Suprapubic skin (tissue), 4 donors: ENCODE measurements around the gene ADD2. TPM values are rescaled to one million over a fixed set of nuclear protein-coding genes. Genes with fewer than 3 reads are reported as not detected.

Experiments
- DNase-seq, 2 donors: peaks; one replicate each; pipeline ENCODE4 v3.0.0-alpha.2; 2019; ENCODE audit warnings: low spot score in 2 of 2
- H3K27ac ChIP-seq: fragments of 200-600 bp; sonication (generic); one replicate; pipeline ENCODE4 v1.5.1; 2019
- H3K27me3 ChIP-seq: fragments of 200-600 bp; sonication (generic); one replicate; pipeline ENCODE4 v1.5.1; 2019
- H3K36me3 ChIP-seq: fragments of 200-600 bp; sonication (generic); one replicate; pipeline ENCODE4 v1.5.1; 2019
- H3K4me1 ChIP-seq: fragments of 200-600 bp; sonication (generic); one replicate; pipeline ENCODE4 v1.5.1; 2019
- H3K4me3 ChIP-seq: fragments of 200-600 bp; sonication (generic); one replicate; pipeline ENCODE4 v1.5.1; 2019; ENCODE audit warnings: mild to moderate bottlenecking
- H3K9me3 ChIP-seq: fragments of 200-600 bp; sonication (generic); one replicate; pipeline ENCODE4 v1.5.1; 2019
- CTCF ChIP-seq, 2 donors: fragments of 200-600 bp in 1 of 2; fragments of 450-650 bp in 1 of 2; sonication (generic) in 1 of 2; IDR thresholded peaks; one replicate each; pipeline ENCODE4 v1.5.1; 2016 to 2019; ENCODE audit warnings: antibody characterized with exemption in 2 of 2, mild to moderate bottlenecking in 1 of 2, moderate library complexity in 1 of 2
- EP300 ChIP-seq: sonication (generic); formaldehyde crosslinking; IDR thresholded peaks from one replicate; pipeline ENCODE4 v1.6.1; 2017; ENCODE audit warnings: antibody characterized with exemption
- POLR2A ChIP-seq, 2 donors: fragments of 450-650 bp; IDR thresholded peaks; one replicate each; pipeline ENCODE4 v1.6.1; 2017; ENCODE audit warnings: antibody characterized with exemption in 2 of 2, mild to moderate bottlenecking in 2 of 2, moderate library complexity in 2 of 2
- POLR2AphosphoS5 ChIP-seq, 3 donors: sonication (generic); formaldehyde crosslinking; IDR thresholded peaks; one replicate each; pipeline ENCODE4 v1.6.1; 2017; ENCODE audit warnings: antibody characterized with exemption in 3 of 3
- WGBS: methylation state at CpG from one replicate; pipeline ENCODE4 v1.1.5; 2018; 5-methylcytosine and 5-hydroxymethylcytosine counted together
- total RNA-seq, 4 donors: library from RNA; depleted of rRNA; stranded (reverse); fragments of >200 nt; gene quantifications; one replicate each; pipeline ENCODE4 v1.1.0, GENCODE V29; 2016

Gene ADD2
- total RNA-seq, 4 donors from 2014 or later = 1.4 to 2.3 (median 1.5) TPM

GRCh38 chr2:70683455-70683854 is 84.5 kb downstream of the ADD2 start:
- peaks cover 7% of the 10 kb centered on the region for H3K27me3 ChIP-seq
- H3K36me3 ChIP-seq = no peaks in the 10 kb centered on the region
- H3K4me3 ChIP-seq = no peak overlapping the region
- H3K9me3 ChIP-seq = no peaks in the 10 kb centered on the region
- 93% methylated on average over 6 of the region's 6 CpGs for WGBS
- no peaks in the 10 kb centered on the region for H3K4me1 ChIP-seq
- peak in 1 of 2 donors; percentile 71 for DNase-seq
- no peak overlapping the region for H3K27ac ChIP-seq
- no peak for TF ChIP-seq EP300
- TF ChIP-seq CTCF (IDR thresholded peaks at IDR 0.05) = no peak
- TF ChIP-seq POLR2AphosphoS5 (IDR thresholded peaks at IDR 0.05) = no peak
- TF ChIP-seq POLR2A (IDR thresholded peaks at IDR 0.05) = no peak

- 79% methylated on average over 2 of the region's 2 CpGs for WGBS
Measured at GRCh38 chr2:70680735-70681134, 87.3 kb downstream of the ADD2 start.

GRCh38 chr2:70679259-70679658 is 88.7 kb downstream of the ADD2 start:
- H3K36me3 ChIP-seq = no peaks in the 10 kb centered on the region
- no peak overlapping the region for H3K4me3 ChIP-seq
- no peak overlapping the region for H3K27ac ChIP-seq
- peak in 1 of 2 donors; percentile 37 for DNase-seq
- no peaks in the 10 kb centered on the region for H3K4me1 ChIP-seq
- WGBS = 86% methylated on average over 1 of the region's 1 CpG
- TF ChIP-seq POLR2AphosphoS5 (IDR thresholded peaks at IDR 0.05) (no peak), CTCF (IDR thresholded peaks at IDR 0.05) (no peak), EP300 (no peak), POLR2A (IDR thresholded peaks at IDR 0.05) (no peak)
- no peaks in the 10 kb centered on the region for H3K27me3 ChIP-seq
- H3K9me3 ChIP-seq = no peaks in the 10 kb centered on the region

More at GRCh38 chr2:70680735-70681134, 87.3 kb downstream of the ADD2 start:
- no peak for DNase-seq
- TF ChIP-seq POLR2A (IDR thresholded peaks at IDR 0.05) = no peak
- no peak for TF ChIP-seq POLR2AphosphoS5 (IDR thresholded peaks at IDR 0.05)
- no peak for TF ChIP-seq CTCF (IDR thresholded peaks at IDR 0.05)
- TF ChIP-seq EP300 = no peak
- Histone ChIP-seq H3K4me1 (no peaks in the 10 kb centered on the region), H3K27me3 (no peaks in the 10 kb centered on the region), H3K27ac (no peak overlapping the region), H3K9me3 (no peaks in the 10 kb centered on the region), H3K36me3 (no peaks in the 10 kb centered on the region), H3K4me3 (no peak overlapping the region)

GRCh38 chr2:70678576-70679143 is 89.3 kb downstream of the ADD2 start:
- Histone ChIP-seq H3K4me3 (no peak overlapping the region), H3K27me3 (no peaks in the 10 kb centered on the region), H3K36me3 (no peaks in the 10 kb centered on the region), H3K4me1 (no peaks in the 10 kb centered on the region), H3K27ac (no peak overlapping the region), H3K9me3 (no peaks in the 10 kb centered on the region)
- no peak for TF ChIP-seq POLR2A (IDR thresholded peaks at IDR 0.05)
- no peak for TF ChIP-seq POLR2AphosphoS5 (IDR thresholded peaks at IDR 0.05)
- no peak for TF ChIP-seq CTCF (IDR thresholded peaks at IDR 0.05)
- TF ChIP-seq EP300 = no peak
- 93% methylated on average over 17 of the region's 17 CpGs for WGBS
- DNase-seq = peak in 1 of 2 donors; percentile 72

- DNase-seq = peak in 1 of 2 donors; percentile 47
- Histone ChIP-seq H3K36me3 (no peaks in the 10 kb centered on the region), H3K4me1 (no peaks in the 10 kb centered on the region), H3K27ac (no peak overlapping the region), H3K27me3 (no peaks in the 10 kb centered on the region), H3K4me3 (no peak overlapping the region), H3K9me3 (no peaks in the 10 kb centered on the region)
- no peak for TF ChIP-seq POLR2A (IDR thresholded peaks at IDR 0.05)
- no peak for TF ChIP-seq CTCF (IDR thresholded peaks at IDR 0.05)
- TF ChIP-seq POLR2AphosphoS5 (IDR thresholded peaks at IDR 0.05) = no peak
- no peak for TF ChIP-seq EP300
- WGBS = 93% methylated on average over 19 of the region's 20 CpGs
Measured at GRCh38 chr2:70676301-70677035, 91.5 kb downstream of the ADD2 start.
